Large intestine (tissue), 12 donors: ENCODE data around the gene CHCHD5. TPM values are rescaled to one million over a fixed set of nuclear protein-coding genes. Genes with fewer than 3 reads are reported as not detected.
"Not testable (repeated sequence)": the region's sequence is repeated elsewhere in the genome, so short reads cannot be mapped to it uniquely, and the experiment has no call there.

Experiments used
- DNase-seq, 2 donors: peaks; one replicate each; pipeline versions ENCODE4 v3.0.0 to v3.0.0-alpha.2; 2013
- H3K27ac ChIP-seq: one replicate; pipeline ENCODE4 v1.5.1; 2013; ENCODE audit warnings: low read length
- H3K27me3 ChIP-seq: 2 replicates; pipeline ENCODE4 v1.6.1; 2013; ENCODE audit warnings: low read length; ENCODE audit not compliant: control insufficient read depth, insufficient read depth
- H3K36me3 ChIP-seq: 2 replicates; pipeline ENCODE4 v1.6.1; 2013; ENCODE audit warnings: low read length; ENCODE audit not compliant: control insufficient read depth, insufficient read depth
- H3K4me1 ChIP-seq: one replicate; pipeline ENCODE4 v1.6.1; 2013; ENCODE audit warnings: low read length; ENCODE audit not compliant: control insufficient read depth, insufficient read depth
- H3K4me3 ChIP-seq: one replicate; pipeline ENCODE4 v1.5.1; 2013; ENCODE audit warnings: low read length
- H3K9me3 ChIP-seq: one replicate; pipeline ENCODE4 v1.6.1; 2013; ENCODE audit warnings: mild to moderate bottlenecking, low read depth, low read length, moderate library complexity; ENCODE audit not compliant: control insufficient read depth
- WGBS: methylation state at CpG from one replicate; pipeline ENCODE4 v1.1.5; 2013; ENCODE audit warnings: low lambda C conversion rate; ENCODE audit not compliant: insufficient coverage; 5-methylcytosine and 5-hydroxymethylcytosine counted together
- long read RNA-seq, 11 donors: transcript quantifications; one replicate each; lab custom pipeline, GENCODE V29; 2026
- polyA plus RNA-seq: library from polyadenylated mRNA; unstranded; fragments of 120-200 nt; gene quantifications from one replicate; pipeline ENCODE4 v1.2.1, GENCODE V29; 2013

CHCHD5 gene
- 27.4 TPM for polyA plus RNA-seq
- long read RNA-seq, donor 1, transcript CHCHD5-201 (4 exons, 691 nt) = major isoform, 11 of 12 reads
- long read RNA-seq, donor 1, partial matches to known transcripts = 0 of 12 reads
- long read RNA-seq, donor 1, other reads (novel, unspliced or antisense) = 0 of 12 reads
- long read RNA-seq, donor 2, transcript CHCHD5-201 (4 exons, 691 nt) = major isoform, 24 of 42 reads
- long read RNA-seq, donor 2, partial matches to known transcripts = 16 of 42 reads
- long read RNA-seq, donor 2, other reads (novel, unspliced or antisense) = 0 of 42 reads
- long read RNA-seq, donor 3 = 0 reads
- long read RNA-seq, donor 4 = 0 reads
- long read RNA-seq, donor 5, transcript CHCHD5-201 (4 exons, 691 nt) = major isoform, 11 of 11 reads
- long read RNA-seq, donor 5, partial matches to known transcripts = 0 of 11 reads
- long read RNA-seq, donor 5, other reads (novel, unspliced or antisense) = 0 of 11 reads
- long read RNA-seq, donor 6, transcript CHCHD5-201 (4 exons, 691 nt) = major isoform, 13 of 18 reads
- long read RNA-seq, donor 6, partial matches to known transcripts = 5 of 18 reads
- long read RNA-seq, donor 6, other reads (novel, unspliced or antisense) = 0 of 18 reads
- long read RNA-seq, donor 7, transcript CHCHD5-201 (4 exons, 691 nt) = major isoform, 8 of 8 reads
- long read RNA-seq, donor 7, partial matches to known transcripts = 0 of 8 reads
- long read RNA-seq, donor 7, other reads (novel, unspliced or antisense) = 0 of 8 reads
- long read RNA-seq, donor 8, transcript CHCHD5-201 (4 exons, 691 nt) = major isoform, 31 of 37 reads
- long read RNA-seq, donor 8, partial matches to known transcripts = 5 of 37 reads
- long read RNA-seq, donor 8, other reads (novel, unspliced or antisense) = 0 of 37 reads
- long read RNA-seq, donor 9, transcript CHCHD5-201 (4 exons, 691 nt) = major isoform, 25 of 31 reads
- long read RNA-seq, donor 9, partial matches to known transcripts = 6 of 31 reads
- long read RNA-seq, donor 9, other reads (novel, unspliced or antisense) = 0 of 31 reads
- long read RNA-seq, donor 10, transcript CHCHD5-201 (4 exons, 691 nt) = major isoform, 19 of 26 reads
- long read RNA-seq, donor 10, partial matches to known transcripts = 6 of 26 reads
- long read RNA-seq, donor 10, other reads (novel, unspliced or antisense) = 0 of 26 reads
- long read RNA-seq, donor 11, transcript CHCHD5-201 (4 exons, 691 nt) = major isoform, 22 of 29 reads
- long read RNA-seq, donor 11, partial matches to known transcripts = 7 of 29 reads
- long read RNA-seq, donor 11, other reads (novel, unspliced or antisense) = 0 of 29 reads

- peak within 1 kb of the TSS; percentile 72 for H3K4me3 ChIP-seq
- WGBS = no CpG with 5 or more reads among the region's 54 CpGs
- peak within 1 kb of the TSS; percentile 99 for H3K27ac ChIP-seq
- no peaks in the 10 kb centered on the region for H3K9me3 ChIP-seq
- H3K27me3 ChIP-seq = no peaks in the 10 kb centered on the region
- DNase-seq = peak; percentile 96 to 97
- peaks cover 15% of the 10 kb centered on the region for H3K4me1 ChIP-seq
- peaks cover 25% of the 10 kb centered on the region for H3K36me3 ChIP-seq
These were observed at the start of gene CHCHD5 for GRCh38 chr2:112584134-112584890. Gene CHCHD5, plus strand, starts transcription at chr2:112584609. Its CDS starts 39 bp downstream, at chr2:112584648.

- DNase-seq = no peak
- no peak overlapping the region for H3K4me3 ChIP-seq
- H3K4me1 ChIP-seq = no peaks in the 10 kb centered on the region
- peaks cover 4% of the 10 kb centered on the region for H3K36me3 ChIP-seq
- H3K27ac ChIP-seq = no peak overlapping the region
- H3K27me3 ChIP-seq = no peaks in the 10 kb centered on the region
- whole genome bisulfite sequencing = 43% methylated on average over 1 of the region's 1 CpG
- H3K9me3 ChIP-seq = no peaks in the 10 kb centered on the region
These were observed 49.6 kb upstream of the CHCHD5 start for GRCh38 chr2:112534826-112535225.

- H3K27me3 ChIP-seq, H3K36me3 ChIP-seq, H3K4me3 ChIP-seq, DNase-seq, H3K27ac ChIP-seq, H3K9me3 ChIP-seq, H3K4me1 ChIP-seq: not testable (repeated sequence)
These were observed 47.7 kb upstream of the CHCHD5 start for GRCh38 chr2:112536665-112537064.

GRCh38 chr2:112539306-112539705 is 45.1 kb upstream of the CHCHD5 start:
- Histone ChIP-seq H3K36me3 (no peaks in the 10 kb centered on the region), H3K4me3 (no peak overlapping the region), H3K9me3 (no peaks in the 10 kb centered on the region), H3K4me1 (peaks cover 8% of the 10 kb centered on the region), H3K27ac (no peak overlapping the region), H3K27me3 (no peaks in the 10 kb centered on the region)
- DNase-seq = no peak
- WGBS = 79% methylated on average over 2 of the region's 2 CpGs

GRCh38 chr2:112540906-112541305 is 43.5 kb upstream of the CHCHD5 start:
- Histone ChIP-seq H3K27me3 (no peaks in the 10 kb centered on the region), H3K27ac (no peak overlapping the region), H3K4me1 (peaks cover 8% of the 10 kb centered on the region), H3K9me3 (no peaks in the 10 kb centered on the region), H3K36me3 (peaks cover under 1% of the 10 kb centered on the region), H3K4me3 (no peak overlapping the region)
- 43% methylated on average over 2 of the region's 2 CpGs for WGBS
- no peak for DNase-seq

- peak; percentile 2 to 54 for DNase-seq
- Histone ChIP-seq H3K27me3 (no peaks in the 10 kb centered on the region), H3K9me3 (no peaks in the 10 kb centered on the region), H3K4me3 (peak overlapping the region; percentile 94), H3K4me1 (peaks cover 8% of the 10 kb centered on the region), H3K27ac (peak overlapping the region; percentile 85), H3K36me3 (peaks cover 4% of the 10 kb centered on the region)
- WGBS = 7% methylated on average over 3 of the region's 34 CpGs
These were observed 42.9 kb upstream of the CHCHD5 start for GRCh38 chr2:112541315-112542122.

- Histone ChIP-seq H3K4me1 (peaks cover 8% of the 10 kb centered on the region), H3K27ac (peak within 1 kb of the TSS; percentile 85), H3K9me3 (no peaks in the 10 kb centered on the region), H3K4me3 (peak within 1 kb of the TSS; percentile 94), H3K27me3 (no peaks in the 10 kb centered on the region), H3K36me3 (peaks cover 10% of the 10 kb centered on the region)
- WGBS = 0% methylated on average over 2 of the region's 67 CpGs
- DNase-seq = peak; percentile 69 to 93
These were observed 42.1 kb upstream of the CHCHD5 start, which contains the start of gene POLR1B for GRCh38 chr2:112542123-112542983. Gene POLR1B, plus strand, starts transcription at chr2:112542465. Its CDS starts 30 bp downstream, at chr2:112542495.

GRCh38 chr2:112542984-112543661 is 41.3 kb upstream of the CHCHD5 start:
- 0% methylated on average over 3 of the region's 18 CpGs for WGBS
- peak overlapping the region; percentile 94 for H3K4me3 ChIP-seq
- H3K27me3 ChIP-seq = no peaks in the 10 kb centered on the region
- H3K4me1 ChIP-seq = peaks cover 8% of the 10 kb centered on the region
- no peaks in the 10 kb centered on the region for H3K9me3 ChIP-seq
- peak overlapping the region; percentile 85 for H3K27ac ChIP-seq
- peaks cover 18% of the 10 kb centered on the region for H3K36me3 ChIP-seq
- peak in 1 of 2 donors; percentile 23 for DNase-seq
